ENCODE data around the gene RFX5. TPM values are rescaled to one million over a fixed set of nuclear protein-coding genes. Genes with fewer than 3 reads are reported as not detected.

RFX5 gene
- total and polyA plus RNA-seq, 3 experiments from 2014 or later, result 38.0 to 77.4 (median 77.2) TPM

GRCh38 chr1:151368393-151369301 lies 21.6 kb upstream of the RFX5 start:
- H3K4me1 ChIP-seq (ENCODE audit: insufficient read depth, low read length), result no peaks in the 10 kb centered on the region
- ChIA-PET POLR2A (no interaction called here), CTCF (no interaction called here)
- no peak overlapping the region for H3K4me3 Mint-ChIP-seq
- H3K27ac Mint-ChIP-seq, result peak overlapping the region in 1 of 8 donors; percentile 41
- no peak overlapping the region for H3K4me3 ChIP-seq (ENCODE audit: low read length)
- no peaks in the 10 kb centered on the region for H3K4me1 Mint-ChIP-seq
- H3K9me3 ChIP-seq (ENCODE audit: low read length), result no peaks in the 10 kb centered on the region
- DNase-seq, result no peak
- no peak overlapping the region for H3K27ac ChIP-seq (ENCODE audit: low read depth, low read length)
- H3K36me3 Mint-ChIP-seq, result peaks cover 0 to under 1% (median 0%) of the 10 kb centered on the region in 3 donors
- H3K27me3 Mint-ChIP-seq, result no peaks in the 10 kb centered on the region
- H3K27me3 ChIP-seq (ENCODE audit: insufficient read depth, low read length, poor library complexity, severe bottlenecking), result no peaks in the 10 kb centered on the region
- no peaks in the 10 kb centered on the region for H3K36me3 ChIP-seq (ENCODE audit: insufficient read depth, low read length)
- peaks cover 0 to under 1% (median 0%) of the 10 kb centered on the region in 5 donors for H3K9me3 Mint-ChIP-seq

GRCh38 chr1:151367658-151368392 lies 20.8 kb upstream of the RFX5 start:
- Histone ChIP-seq H3K27ac (ENCODE audit: low read depth, low read length) (no peak overlapping the region), H3K4me1 (ENCODE audit: insufficient read depth, low read length) (no peaks in the 10 kb centered on the region), H3K27me3 (ENCODE audit: insufficient read depth, low read length, poor library complexity, severe bottlenecking) (no peaks in the 10 kb centered on the region), H3K36me3 (ENCODE audit: insufficient read depth, low read length) (no peaks in the 10 kb centered on the region), H3K4me3 (ENCODE audit: low read length) (no peak overlapping the region), H3K9me3 (ENCODE audit: low read length) (no peaks in the 10 kb centered on the region)
- no peak for DNase-seq
- peaks cover 0 to 5% (median 2%) of the 10 kb centered on the region in 3 donors for H3K36me3 Mint-ChIP-seq
- ChIA-PET CTCF (no interaction called here), POLR2A (no interaction called here)
- no peaks in the 10 kb centered on the region for H3K27me3 Mint-ChIP-seq
- H3K27ac Mint-ChIP-seq, result peak overlapping the region in 1 of 8 donors; percentile 41
- no peak overlapping the region for H3K4me3 Mint-ChIP-seq
- no peaks in the 10 kb centered on the region for H3K4me1 Mint-ChIP-seq
- H3K9me3 Mint-ChIP-seq, result peaks cover 0 to 2% (median 0%) of the 10 kb centered on the region in 5 donors

GRCh38 chr1:151364996-151365395 lies 17.9 kb upstream of the RFX5 start:
- Mint-ChIP-seq H3K27me3 (peaks cover 0 to 2% of the 10 kb centered on the region in 2 donors), H3K4me3 (no peak overlapping the region), H3K27ac (no peak overlapping the region), H3K4me1 (no peaks in the 10 kb centered on the region), H3K36me3 (peaks cover 0 to 17% (median 2%) of the 10 kb centered on the region in 3 donors), H3K9me3 (peaks cover 0 to 4% (median 0%) of the 10 kb centered on the region in 5 donors)
- H3K4me3 ChIP-seq (ENCODE audit: low read length), result no peak overlapping the region
- POLR2A ChIA-PET, result no interaction called here
- DNase-seq, result no peak
- no peaks in the 10 kb centered on the region for H3K36me3 ChIP-seq (ENCODE audit: insufficient read depth, low read length)
- H3K4me1 ChIP-seq (ENCODE audit: insufficient read depth, low read length), result no peaks in the 10 kb centered on the region
- no peaks in the 10 kb centered on the region for H3K27me3 ChIP-seq (ENCODE audit: insufficient read depth, low read length, poor library complexity, severe bottlenecking)
- CTCF ChIA-PET, result interaction anchor here (0.7 kb wide), 1 partner anchor 20 kb away, joined by 3 read pairs; no protein-coding TSS in a partner anchor
- H3K27ac ChIP-seq (ENCODE audit: low read depth, low read length), result no peak overlapping the region
- H3K9me3 ChIP-seq (ENCODE audit: low read length), result no peaks in the 10 kb centered on the region

- H3K4me1 ChIP-seq (ENCODE audit: insufficient read depth, low read length), result no peaks in the 10 kb centered on the region
- peaks cover 0 to 4% (median 0%) of the 10 kb centered on the region in 5 donors for H3K9me3 Mint-ChIP-seq
Measured at GRCh38 chr1:151362308-151363155, 15.5 kb upstream of the RFX5 start.

GRCh38 chr1:151361883-151362282 lies 14.8 kb upstream of the RFX5 start:
- Mint-ChIP-seq H3K36me3 (peaks cover 0 to 17% (median 2%) of the 10 kb centered on the region in 3 donors), H3K9me3 (peaks cover 0 to 4% (median 0%) of the 10 kb centered on the region in 5 donors), H3K27me3 (peaks cover 0 to 2% of the 10 kb centered on the region in 2 donors), H3K27ac (no peak overlapping the region), H3K4me1 (no peaks in the 10 kb centered on the region), H3K4me3 (no peak overlapping the region)
- no peaks in the 10 kb centered on the region for H3K4me1 ChIP-seq (ENCODE audit: insufficient read depth, low read length)
- no peak for DNase-seq
- H3K36me3 ChIP-seq (ENCODE audit: insufficient read depth, low read length), result no peaks in the 10 kb centered on the region
- no peaks in the 10 kb centered on the region for H3K9me3 ChIP-seq (ENCODE audit: low read length)
- no peak overlapping the region for H3K27ac ChIP-seq (ENCODE audit: low read depth, low read length)
- CTCF ChIA-PET, result no interaction called here
- POLR2A ChIA-PET, result no interaction called here
- no peak overlapping the region for H3K4me3 ChIP-seq (ENCODE audit: low read length)
- no peaks in the 10 kb centered on the region for H3K27me3 ChIP-seq (ENCODE audit: insufficient read depth, low read length, poor library complexity, severe bottlenecking)

More at GRCh38 chr1:151362308-151363155, 15.5 kb upstream of the RFX5 start:
- no peaks in the 10 kb centered on the region for H3K9me3 ChIP-seq (ENCODE audit: low read length)
- Mint-ChIP-seq H3K4me3 (no peak overlapping the region), H3K27me3 (peaks cover 0 to 2% of the 10 kb centered on the region in 2 donors), H3K4me1 (no peaks in the 10 kb centered on the region), H3K36me3 (peaks cover 0 to 17% (median 2%) of the 10 kb centered on the region in 3 donors), H3K27ac (no peak overlapping the region)
- H3K4me3 ChIP-seq (ENCODE audit: low read length), result no peak overlapping the region
- ChIA-PET CTCF (no interaction called here), POLR2A (no interaction called here)
- H3K36me3 ChIP-seq (ENCODE audit: insufficient read depth, low read length), result no peaks in the 10 kb centered on the region
- no peaks in the 10 kb centered on the region for H3K27me3 ChIP-seq (ENCODE audit: insufficient read depth, low read length, poor library complexity, severe bottlenecking)
- no peak overlapping the region for H3K27ac ChIP-seq (ENCODE audit: low read depth, low read length)
- DNase-seq, result no peak

GRCh38 chr1:151356696-151357095 lies 9.6 kb upstream of the RFX5 start:
- CTCF ChIA-PET, result interaction anchor here (1.2 kb wide), 1 partner anchor 16 kb away, joined by 3 read pairs; no protein-coding TSS in a partner anchor
- Mint-ChIP-seq H3K36me3 (peaks cover 0 to 8% (median 0%) of the 10 kb centered on the region in 3 donors), H3K9me3 (peaks cover 0 to 3% (median 0%) of the 10 kb centered on the region in 5 donors), H3K4me3 (no peak overlapping the region), H3K4me1 (no peaks in the 10 kb centered on the region), H3K27ac (peak overlapping the region in 1 of 8 donors; percentile 12), H3K27me3 (peaks cover 0 to 1% of the 10 kb centered on the region in 2 donors)
- H3K27ac ChIP-seq (ENCODE audit: low read depth, low read length), result no peak overlapping the region
- no peaks in the 10 kb centered on the region for H3K4me1 ChIP-seq (ENCODE audit: insufficient read depth, low read length)
- no peaks in the 10 kb centered on the region for H3K9me3 ChIP-seq (ENCODE audit: low read length)
- no peak for DNase-seq
- no peaks in the 10 kb centered on the region for H3K36me3 ChIP-seq (ENCODE audit: insufficient read depth, low read length)
- H3K4me3 ChIP-seq (ENCODE audit: low read length), result no peak overlapping the region
- no peaks in the 10 kb centered on the region for H3K27me3 ChIP-seq (ENCODE audit: insufficient read depth, low read length, poor library complexity, severe bottlenecking)
- POLR2A ChIA-PET, result no interaction called here

- no peaks in the 10 kb centered on the region for H3K27me3 ChIP-seq (ENCODE audit: insufficient read depth, low read length, poor library complexity, severe bottlenecking)
- H3K4me1 ChIP-seq (ENCODE audit: insufficient read depth, low read length), result peaks cover 5% of the 10 kb centered on the region
- no peak overlapping the region for H3K27ac ChIP-seq (ENCODE audit: low read depth, low read length)
- Mint-ChIP-seq H3K4me3 (peak overlapping the region in 1 of 7 donors; percentile 15), H3K27me3 (peaks cover 0 to 2% of the 10 kb centered on the region in 2 donors), H3K36me3 (peaks cover 0 to 3% (median 0%) of the 10 kb centered on the region in 3 donors), H3K9me3 (peaks cover 0 to 3% (median 0%) of the 10 kb centered on the region in 5 donors), H3K27ac (peak overlapping the region in 2 of 8 donors; percentile 14 to 29), H3K4me1 (peaks cover 8 to 11% (median 9%) of the 10 kb centered on the region in 3 donors)
- POLR2A ChIA-PET, result interaction anchor here (0.5 kb wide), 1 partner anchor 47 kb away, joined by 5 read pairs; the partner anchor contains the start of gene PSMB4
- CTCF ChIA-PET, result interaction anchor here (2.4 kb wide), 1 partner anchor 11 kb away, joined by 9 read pairs; no protein-coding TSS in a partner anchor
- no peak for DNase-seq
- H3K4me3 ChIP-seq (ENCODE audit: low read length), result no peak overlapping the region
- H3K9me3 ChIP-seq (ENCODE audit: low read length), result no peaks in the 10 kb centered on the region
- H3K36me3 ChIP-seq (ENCODE audit: insufficient read depth, low read length), result no peaks in the 10 kb centered on the region
Measured at GRCh38 chr1:151352021-151352718, 5.1 kb upstream of the RFX5 start.

Data from CD8-positive, alpha-beta memory T cell (primary cell).